Immature natural killer cell (primary cell): ENCODE results near the gene NFXL1. TPM values are rescaled to one million over a fixed set of nuclear protein-coding genes. Genes with fewer than 3 reads are reported as not detected.
"Not testable (repeated sequence)": the region's sequence is repeated elsewhere in the genome, so short reads cannot be mapped to it uniquely, and the experiment has no call there.

Experiments used
- DNase-seq, 3 donors: peaks; one replicate each; pipeline ENCODE4 v3.0.0; 2022; ENCODE audit warnings: mixed read lengths in 1 of 3
- H3K27ac Mint-ChIP-seq, 6 donors: one replicate each; pipeline ENCODE4 v1.8.0; 2020; ENCODE audit warnings: mixed read lengths in 6 of 6, mild to moderate bottlenecking in 5 of 6, inconsistent platforms in 4 of 6, moderate library complexity in 3 of 6
- H3K27me3 Mint-ChIP-seq, 3 donors: one replicate each; pipeline ENCODE4 v1.8.0; 2020 to 2021; ENCODE audit warnings: low read depth in 3 of 3, mild to moderate bottlenecking in 3 of 3, mixed read lengths in 3 of 3, moderate library complexity in 3 of 3, inconsistent platforms in 1 of 3
- H3K36me3 Mint-ChIP-seq, 3 donors: one replicate each; pipeline ENCODE4 v1.8.0; 2020; ENCODE audit warnings: mixed read lengths in 3 of 3, inconsistent platforms in 2 of 3, mild to moderate bottlenecking in 2 of 3
- H3K4me1 Mint-ChIP-seq, 2 donors: one replicate each; pipeline ENCODE4 v1.8.0; 2020; ENCODE audit warnings: inconsistent platforms in 2 of 2, mild to moderate bottlenecking in 2 of 2, mixed read lengths in 2 of 2, moderate library complexity in 1 of 2
- H3K4me3 Mint-ChIP-seq, 5 donors: one replicate each; pipeline ENCODE4 v1.8.0; 2020; ENCODE audit warnings: mild to moderate bottlenecking in 5 of 5, mixed read lengths in 5 of 5, inconsistent platforms in 3 of 5, moderate library complexity in 3 of 5
- H3K9me3 Mint-ChIP-seq, 6 donors: one replicate each; pipeline ENCODE4 v1.8.0; 2020; ENCODE audit warnings: mild to moderate bottlenecking in 6 of 6, mixed read lengths in 6 of 6, inconsistent platforms in 4 of 6, moderate library complexity in 3 of 6
- polyA plus RNA-seq, 3 donors: library from polyadenylated mRNA; unstranded; fragments of 300-500 nt; fragmentation: Illumina TruSeq; gene quantifications; one replicate each; pipeline ENCODE4 v1.2.3, GENCODE V29; 2021

Gene NFXL1
- 1 to 10 TPM; 1.7 to 6.4 (median 5.4) TPM for polyA plus RNA-seq

DNA sequence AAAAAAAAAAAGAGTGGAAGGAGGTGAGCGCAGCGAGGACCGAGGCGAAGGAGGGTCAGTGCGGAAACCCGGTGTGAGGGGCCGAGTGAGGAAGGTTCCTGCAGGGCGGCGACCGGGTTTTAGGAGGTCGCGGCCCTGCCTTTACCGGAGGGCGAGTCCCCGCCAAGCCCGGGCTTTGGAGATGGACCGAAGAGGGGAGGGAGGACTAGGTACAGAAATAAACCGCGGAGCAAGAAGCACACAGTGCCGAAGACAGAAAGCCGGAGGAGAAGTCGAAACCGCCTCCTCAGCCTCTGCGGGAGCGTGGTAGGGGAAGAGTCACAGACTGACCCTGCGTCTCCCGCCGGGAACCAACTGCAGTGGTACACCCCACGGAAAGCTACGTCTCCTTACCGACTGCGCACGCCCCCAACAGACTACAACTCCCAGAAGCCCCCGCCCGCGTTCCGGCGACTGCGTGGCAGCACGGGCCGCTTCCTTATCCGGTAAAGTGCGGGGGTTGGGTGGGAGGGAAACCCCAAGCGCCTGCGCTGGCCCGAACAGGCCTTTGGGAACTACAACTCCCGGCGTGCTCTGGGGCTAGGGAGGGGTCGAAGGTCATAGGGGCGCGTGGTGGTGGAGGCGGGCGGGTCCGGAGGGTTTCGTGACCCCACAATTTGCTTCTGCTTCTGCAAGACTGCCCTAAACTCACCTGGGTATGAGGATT lies at the start of gene NFXL1:
Gene NFXL1 (minus strand): TSS at position 364 of the 706 bp plus-strand sequence. CDS start 380 bp downstream, outside the sequence.
- peaks cover 23 to 24% of the 10 kb centered on the region in 2 donors for H3K4me1 Mint-ChIP-seq
- DNase-seq, result peak; percentile 90 to 92 (median 90)
- H3K9me3 Mint-ChIP-seq, result no peaks in the 10 kb centered on the region

GRCh38 chr4:47954677-47955076 lies 40.3 kb upstream of the NFXL1 start:
- Mint-ChIP-seq H3K9me3 (no peaks in the 10 kb centered on the region), H3K36me3 (no peaks in the 10 kb centered on the region), H3K4me3 (no peak overlapping the region), H3K27me3 (peaks cover 2 to 7% (median 2%) of the 10 kb centered on the region in 3 donors), H3K27ac (no peak overlapping the region), H3K4me1 (no peaks in the 10 kb centered on the region)
- no peak for DNase-seq

More for the DNA sequence above, at the start of gene NFXL1:
- Mint-ChIP-seq H3K27ac (peak within 1 kb of the TSS; percentile 53 to 92 (median 89)), H3K4me3 (peak within 1 kb of the TSS; percentile 89 to 99 (median 95)), H3K36me3 (peaks cover 0 to 7% (median 6%) of the 10 kb centered on the region in 3 donors), H3K27me3 (peaks cover 0 to 4% (median 4%) of the 10 kb centered on the region in 3 donors)

GRCh38 chr4:47954245-47954644 lies 39.9 kb upstream of the NFXL1 start:
- Mint-ChIP-seq H3K9me3 (no peaks in the 10 kb centered on the region), H3K4me1 (no peaks in the 10 kb centered on the region), H3K27ac (no peak overlapping the region), H3K4me3 (no peak overlapping the region), H3K36me3 (no peaks in the 10 kb centered on the region), H3K27me3 (peaks cover 2 to 7% (median 2%) of the 10 kb centered on the region in 3 donors)
- no peak for DNase-seq

- DNase-seq, result no peak
- H3K27me3 Mint-ChIP-seq, result peaks cover 3 to 4% (median 4%) of the 10 kb centered on the region in 3 donors
- no peak overlapping the region for H3K27ac Mint-ChIP-seq
These were observed 31.7 kb upstream of the NFXL1 start for GRCh38 chr4:47945930-47946726.

DNA sequence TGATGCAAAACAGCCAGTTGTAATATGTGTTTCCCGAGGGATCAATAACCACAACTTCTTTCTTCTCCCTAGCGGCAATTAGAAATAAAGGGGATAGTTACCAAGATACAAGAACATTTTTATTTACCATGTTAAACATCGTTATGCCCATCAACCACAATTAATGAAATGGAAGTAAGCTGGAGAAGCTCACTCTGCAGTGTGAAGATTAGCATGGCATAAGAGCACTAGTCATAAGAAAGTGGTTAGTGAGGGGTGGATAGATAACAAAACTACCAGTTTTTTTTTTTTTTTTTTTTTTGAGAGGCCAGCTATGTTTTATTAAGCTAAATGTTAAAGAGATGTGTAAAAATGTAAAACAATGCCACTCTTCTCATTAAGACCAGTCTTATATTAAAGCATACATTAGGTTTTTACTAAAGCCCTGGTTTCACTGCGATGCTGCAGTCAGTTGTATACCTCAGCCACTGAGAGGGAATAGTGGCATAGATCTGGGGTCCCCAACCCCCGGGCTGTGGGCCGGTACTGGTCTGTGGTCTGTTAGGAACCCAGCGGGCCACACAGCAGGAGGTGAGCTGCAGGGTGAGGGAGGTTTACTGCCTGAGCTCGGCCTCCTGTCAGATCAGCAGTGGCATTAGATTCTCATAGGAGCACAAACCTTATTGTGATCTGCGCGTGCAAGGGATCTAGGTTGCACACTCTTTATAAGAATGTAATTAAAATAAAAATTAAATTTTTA lies 27.9 kb upstream of the NFXL1 start:
- H3K27me3 Mint-ChIP-seq, result peaks cover 0 to 6% (median 6%) of the 10 kb centered on the region in 3 donors
- H3K9me3 Mint-ChIP-seq, result no peaks in the 10 kb centered on the region
- no peak overlapping the region for H3K27ac Mint-ChIP-seq
- H3K4me1 Mint-ChIP-seq, result no peaks in the 10 kb centered on the region
- no peak overlapping the region for H3K4me3 Mint-ChIP-seq
- no peak for DNase-seq
- H3K36me3 Mint-ChIP-seq, result no peaks in the 10 kb centered on the region

More at GRCh38 chr4:47945930-47946726, 31.7 kb upstream of the NFXL1 start:
- H3K36me3 Mint-ChIP-seq, result no peaks in the 10 kb centered on the region
- no peak overlapping the region for H3K4me3 Mint-ChIP-seq
- no peaks in the 10 kb centered on the region for H3K9me3 Mint-ChIP-seq
- no peaks in the 10 kb centered on the region for H3K4me1 Mint-ChIP-seq

GRCh38 chr4:47939456-47939855 lies 25.1 kb upstream of the NFXL1 start:
- no peak for DNase-seq
- Mint-ChIP-seq H3K27me3 (peaks cover 0 to 6% (median 5%) of the 10 kb centered on the region in 3 donors), H3K4me3 (no peak overlapping the region), H3K27ac (no peak overlapping the region), H3K4me1 (no peaks in the 10 kb centered on the region), H3K36me3 (no peaks in the 10 kb centered on the region), H3K9me3 (no peaks in the 10 kb centered on the region)

DNA sequence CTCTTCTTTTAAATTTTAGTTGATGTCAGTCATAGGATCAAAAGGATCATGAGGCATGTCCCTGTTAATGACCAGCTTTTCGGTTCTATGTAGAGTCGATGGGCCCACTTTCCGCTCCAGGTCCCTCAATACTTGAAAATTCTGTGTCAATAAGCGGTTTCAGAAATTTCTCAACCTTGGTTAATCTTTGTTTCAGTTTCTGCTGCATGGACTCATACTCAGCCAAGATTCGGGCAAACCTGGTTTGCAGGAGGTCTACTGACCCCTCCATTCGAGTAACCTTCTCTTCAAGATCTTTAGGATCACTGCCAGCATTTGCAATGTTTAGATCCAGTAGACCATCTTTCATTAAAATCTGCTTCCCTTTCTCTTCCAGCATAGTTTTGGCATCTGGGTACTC lies 22.0 kb upstream of the NFXL1 start:
- no peak overlapping the region for H3K27ac Mint-ChIP-seq
- no peak for DNase-seq
- H3K36me3 Mint-ChIP-seq, result no peaks in the 10 kb centered on the region
- no peaks in the 10 kb centered on the region for H3K4me1 Mint-ChIP-seq
- peaks cover 0 to 6% (median 5%) of the 10 kb centered on the region in 3 donors for H3K27me3 Mint-ChIP-seq
- H3K9me3 Mint-ChIP-seq, result no peaks in the 10 kb centered on the region
- H3K4me3 Mint-ChIP-seq, result no peak overlapping the region

- no peaks in the 10 kb centered on the region for H3K4me1 Mint-ChIP-seq
- H3K27ac Mint-ChIP-seq, result no peak overlapping the region
- peak; percentile 34 to 55 (median 38) for DNase-seq
- H3K27me3 Mint-ChIP-seq, result peaks cover under 1 to 3% (median 1%) of the 10 kb centered on the region in 3 donors
- H3K9me3 Mint-ChIP-seq, result no peaks in the 10 kb centered on the region
- no peaks in the 10 kb centered on the region for H3K36me3 Mint-ChIP-seq
- H3K4me3 Mint-ChIP-seq, result no peak overlapping the region
These were observed 19.5 kb upstream of the NFXL1 start for GRCh38 chr4:47933840-47934239.

GRCh38 chr4:47930971-47931804 lies 16.8 kb upstream of the NFXL1 start:
- H3K4me3 Mint-ChIP-seq, result no peak overlapping the region
- no peak overlapping the region for H3K27ac Mint-ChIP-seq
- no peaks in the 10 kb centered on the region for H3K36me3 Mint-ChIP-seq
- H3K4me1 Mint-ChIP-seq, result peaks cover 5 to 8% of the 10 kb centered on the region in 2 donors
- H3K27me3 Mint-ChIP-seq, result peaks cover 3 to 6% (median 4%) of the 10 kb centered on the region in 3 donors
- H3K9me3 Mint-ChIP-seq, result no peaks in the 10 kb centered on the region
- DNase-seq, result no peak

DNA sequence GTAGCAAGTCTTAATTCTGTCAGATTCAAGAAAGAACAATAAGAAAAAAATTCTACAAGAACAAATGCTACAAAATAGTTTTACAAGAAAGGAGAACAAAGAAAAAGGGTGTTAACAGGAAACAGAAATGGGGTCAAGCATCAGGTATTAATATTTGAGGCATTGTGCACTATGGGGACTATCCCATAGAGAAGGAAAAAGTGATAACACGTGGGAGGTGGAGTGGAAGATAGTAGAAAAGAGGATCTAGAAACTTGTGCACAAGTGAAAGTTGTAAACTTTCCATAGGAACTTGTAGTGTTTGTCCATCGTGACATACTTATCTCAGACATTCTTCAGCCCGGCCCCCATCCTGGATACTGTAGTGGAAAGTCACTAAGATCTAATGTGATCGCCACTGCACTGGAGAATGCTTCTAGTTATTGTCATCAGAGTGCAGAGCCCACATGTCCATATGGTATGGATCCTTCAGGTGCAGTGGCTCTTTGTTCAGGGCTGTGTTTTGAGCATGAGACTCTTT lies 15.4 kb upstream of the NFXL1 start:
- DNase-seq, result no peak
- H3K4me1 Mint-ChIP-seq, result peaks cover 5 to 8% of the 10 kb centered on the region in 2 donors
- no peak overlapping the region for H3K27ac Mint-ChIP-seq

DNA sequence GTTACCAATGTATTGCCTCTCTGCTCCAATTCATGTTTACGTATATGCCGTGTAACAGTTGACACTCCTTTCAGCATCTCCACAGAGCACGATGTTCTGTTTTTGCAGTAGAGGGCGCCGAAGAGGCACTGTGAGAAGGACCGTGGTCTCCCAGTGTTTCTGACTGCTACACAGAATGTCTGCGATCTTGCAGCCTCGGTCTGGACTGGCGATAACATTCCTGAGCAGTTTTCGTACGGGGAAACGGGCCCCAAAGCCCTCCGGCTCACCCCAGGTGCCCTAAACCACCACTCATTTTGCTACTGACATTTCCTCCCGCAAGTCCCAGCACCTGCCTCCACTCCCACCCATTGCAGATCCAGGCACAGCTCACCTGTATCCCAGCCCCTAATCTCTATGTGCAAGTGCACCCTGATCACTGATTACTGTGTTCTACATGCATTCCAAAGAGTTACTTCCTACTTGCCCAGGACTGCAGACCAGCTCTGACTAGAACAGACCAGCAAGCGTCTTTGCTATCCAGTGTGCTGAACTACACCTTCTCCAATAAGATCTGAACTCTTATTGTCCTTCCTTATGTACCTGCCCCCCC lies 12.4 kb upstream of the NFXL1 start:
- Mint-ChIP-seq H3K27ac (no peak overlapping the region), H3K4me3 (peak overlapping the region in 2 of 5 donors; percentile 15 to 56), H3K9me3 (no peaks in the 10 kb centered on the region), H3K27me3 (peaks cover 4 to 13% (median 5%) of the 10 kb centered on the region in 3 donors), H3K36me3 (no peaks in the 10 kb centered on the region), H3K4me1 (peaks cover 5 to 8% of the 10 kb centered on the region in 2 donors)
- DNase-seq, result peak; percentile 23 to 47 (median 35)

More for the DNA sequence above, 15.4 kb upstream of the NFXL1 start:
- H3K27me3 Mint-ChIP-seq, result peaks cover 4 to 7% (median 5%) of the 10 kb centered on the region in 3 donors
- no peak overlapping the region for H3K4me3 Mint-ChIP-seq
- no peaks in the 10 kb centered on the region for H3K36me3 Mint-ChIP-seq
- H3K9me3 Mint-ChIP-seq, result no peaks in the 10 kb centered on the region

GRCh38 chr4:47923261-47923608 lies 8.9 kb upstream of the NFXL1 start:
- H3K36me3 Mint-ChIP-seq, DNase-seq, H3K4me3 Mint-ChIP-seq, H3K9me3 Mint-ChIP-seq, H3K4me1 Mint-ChIP-seq, H3K27ac Mint-ChIP-seq: not testable (repeated sequence)
- H3K27me3 Mint-ChIP-seq, result peaks cover 6 to 16% (median 11%) of the 10 kb centered on the region in 3 donors
